Measurements from ENCODE around the gene ZIC5. TPM values are rescaled to one million over a fixed set of nuclear protein-coding genes. Genes with fewer than 3 reads are reported as not detected.

ZIC5 gene
- total and polyA plus RNA-seq, 2 of the 13 experiments (the other 11 are each of a cell fraction or from before 2014, with no cell fraction given) = 0.02 to 0.07 TPM

GRCh38 chr13:99955747-99956472 lies 15.7 kb downstream of the ZIC5 start (continued):
- TF ChIP-seq, protein P1, sequence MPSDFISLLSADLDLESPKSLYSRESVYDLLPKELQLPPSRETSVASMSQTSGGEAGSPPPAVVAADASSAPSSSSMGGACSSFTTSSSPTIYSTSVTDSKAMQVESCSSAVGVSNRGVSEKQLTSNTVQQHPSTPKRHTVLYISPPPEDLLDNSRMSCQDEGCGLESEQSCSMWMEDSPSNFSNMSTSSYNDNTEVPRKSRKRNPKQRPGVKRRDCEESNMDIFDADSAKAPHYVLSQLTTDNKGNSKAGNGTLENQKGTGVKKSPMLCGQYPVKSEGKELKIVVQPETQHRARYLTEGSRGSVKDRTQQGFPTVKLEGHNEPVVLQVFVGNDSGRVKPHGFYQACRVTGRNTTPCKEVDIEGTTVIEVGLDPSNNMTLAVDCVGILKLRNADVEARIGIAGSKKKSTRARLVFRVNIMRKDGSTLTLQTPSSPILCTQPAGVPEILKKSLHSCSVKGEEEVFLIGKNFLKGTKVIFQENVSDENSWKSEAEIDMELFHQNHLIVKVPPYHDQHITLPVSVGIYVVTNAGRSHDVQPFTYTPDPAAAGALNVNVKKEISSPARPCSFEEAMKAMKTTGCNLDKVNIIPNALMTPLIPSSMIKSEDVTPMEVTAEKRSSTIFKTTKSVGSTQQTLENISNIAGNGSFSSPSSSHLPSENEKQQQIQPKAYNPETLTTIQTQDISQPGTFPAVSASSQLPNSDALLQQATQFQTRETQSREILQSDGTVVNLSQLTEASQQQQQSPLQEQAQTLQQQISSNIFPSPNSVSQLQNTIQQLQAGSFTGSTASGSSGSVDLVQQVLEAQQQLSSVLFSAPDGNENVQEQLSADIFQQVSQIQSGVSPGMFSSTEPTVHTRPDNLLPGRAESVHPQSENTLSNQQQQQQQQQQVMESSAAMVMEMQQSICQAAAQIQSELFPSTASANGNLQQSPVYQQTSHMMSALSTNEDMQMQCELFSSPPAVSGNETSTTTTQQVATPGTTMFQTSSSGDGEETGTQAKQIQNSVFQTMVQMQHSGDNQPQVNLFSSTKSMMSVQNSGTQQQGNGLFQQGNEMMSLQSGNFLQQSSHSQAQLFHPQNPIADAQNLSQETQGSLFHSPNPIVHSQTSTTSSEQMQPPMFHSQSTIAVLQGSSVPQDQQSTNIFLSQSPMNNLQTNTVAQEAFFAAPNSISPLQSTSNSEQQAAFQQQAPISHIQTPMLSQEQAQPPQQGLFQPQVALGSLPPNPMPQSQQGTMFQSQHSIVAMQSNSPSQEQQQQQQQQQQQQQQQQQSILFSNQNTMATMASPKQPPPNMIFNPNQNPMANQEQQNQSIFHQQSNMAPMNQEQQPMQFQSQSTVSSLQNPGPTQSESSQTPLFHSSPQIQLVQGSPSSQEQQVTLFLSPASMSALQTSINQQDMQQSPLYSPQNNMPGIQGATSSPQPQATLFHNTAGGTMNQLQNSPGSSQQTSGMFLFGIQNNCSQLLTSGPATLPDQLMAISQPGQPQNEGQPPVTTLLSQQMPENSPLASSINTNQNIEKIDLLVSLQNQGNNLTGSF (CRISPR knock-in tag; IDR thresholded peaks at IDR 0.05) = no peak
- TF ChIP-seq NRL (CRISPR knock-in tag; IDR thresholded peaks at IDR 0.05; ENCODE audit: borderline replicate concordance) = 0 out of 2 replicates have a peak, but pooled peaks have one; percentile 5
- 0 out of 2 replicates have a peak, but pooled peaks have one; percentile 57 for TF ChIP-seq REL (CRISPR knock-in tag; conservative IDR thresholded peaks at IDR 0.05)
- TF ChIP-seq ZNF746 (CRISPR knock-in tag; IDR thresholded peaks at IDR 0.05) = no peak
- TF ChIP-seq ZNF615 (CRISPR knock-in tag; IDR thresholded peaks at IDR 0.05; ENCODE audit: borderline replicate concordance) = no peak
- TF ChIP-seq CAMTA2 (CRISPR knock-in tag; IDR thresholded peaks at IDR 0.05; ENCODE audit: borderline replicate concordance) = no peak
- TF ChIP-seq HMG20A (CRISPR knock-in tag; IDR thresholded peaks at IDR 0.05; ENCODE audit: borderline replicate concordance) = no peak
- TF ChIP-seq ZNF724P (CRISPR knock-in tag; IDR thresholded peaks at IDR 0.05; ENCODE audit: borderline replicate concordance) = no peak
- TF ChIP-seq, protein P2, sequence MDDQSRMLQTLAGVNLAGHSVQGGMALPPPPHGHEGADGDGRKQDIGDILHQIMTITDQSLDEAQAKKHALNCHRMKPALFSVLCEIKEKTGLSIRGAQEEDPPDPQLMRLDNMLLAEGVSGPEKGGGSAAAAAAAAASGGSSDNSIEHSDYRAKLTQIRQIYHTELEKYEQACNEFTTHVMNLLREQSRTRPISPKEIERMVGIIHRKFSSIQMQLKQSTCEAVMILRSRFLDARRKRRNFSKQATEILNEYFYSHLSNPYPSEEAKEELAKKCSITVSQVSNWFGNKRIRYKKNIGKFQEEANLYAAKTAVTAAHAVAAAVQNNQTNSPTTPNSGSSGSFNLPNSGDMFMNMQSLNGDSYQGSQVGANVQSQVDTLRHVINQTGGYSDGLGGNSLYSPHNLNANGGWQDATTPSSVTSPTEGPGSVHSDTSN (CRISPR knock-in tag; IDR thresholded peaks at IDR 0.05; ENCODE audit: borderline replicate concordance) = no peak
- TF ChIP-seq MAFF (IDR thresholded peaks at IDR 0.05; ENCODE audit: low read depth, low read length) = no peak
- no peak for TF ChIP-seq HNF1B (CRISPR knock-in tag; IDR thresholded peaks at IDR 0.05)
- TF ChIP-seq PPARG (CRISPR knock-in tag; conservative IDR thresholded peaks at IDR 0.05) = no peak
- TF ChIP-seq, protein P3, sequence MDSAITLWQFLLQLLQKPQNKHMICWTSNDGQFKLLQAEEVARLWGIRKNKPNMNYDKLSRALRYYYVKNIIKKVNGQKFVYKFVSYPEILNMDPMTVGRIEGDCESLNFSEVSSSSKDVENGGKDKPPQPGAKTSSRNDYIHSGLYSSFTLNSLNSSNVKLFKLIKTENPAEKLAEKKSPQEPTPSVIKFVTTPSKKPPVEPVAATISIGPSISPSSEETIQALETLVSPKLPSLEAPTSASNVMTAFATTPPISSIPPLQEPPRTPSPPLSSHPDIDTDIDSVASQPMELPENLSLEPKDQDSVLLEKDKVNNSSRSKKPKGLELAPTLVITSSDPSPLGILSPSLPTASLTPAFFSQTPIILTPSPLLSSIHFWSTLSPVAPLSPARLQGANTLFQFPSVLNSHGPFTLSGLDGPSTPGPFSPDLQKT (CRISPR knock-in tag; IDR thresholded peaks at IDR 0.05; ENCODE audit: borderline replicate concordance) = no peak
- no peak for TF ChIP-seq SP4 (CRISPR knock-in tag; IDR thresholded peaks at IDR 0.05)
- no peak for TF ChIP-seq THRA (CRISPR knock-in tag; IDR thresholded peaks at IDR 0.05; ENCODE audit: borderline replicate concordance)
- TF ChIP-seq CBX5 (CRISPR knock-in tag; IDR thresholded peaks at IDR 0.05; ENCODE audit: borderline replicate concordance) = no peak
- TF ChIP-seq ZNF644 (CRISPR knock-in tag; IDR thresholded peaks at IDR 0.05; ENCODE audit: low read depth) = no peak
